ENCODE results near the gene BOLA2. TPM values are rescaled to one million over a fixed set of nuclear protein-coding genes. Genes with fewer than 3 reads are reported as not detected.

BOLA2 gene
- total RNA-seq, 1 donor from 2014 or later, result 2.1 TPM

Other genes with a start within 250 kb of the BOLA2 start
- 0.38 TPM for gene NPIPB11, start 47.6 kb downstream of the BOLA2 start, total RNA-seq
- 17.7 TPM for gene SLX1B, start 182 bp upstream of the BOLA2 start, total RNA-seq
- 3.4 TPM for gene SULT1A4, start 5.6 kb upstream of the BOLA2 start, total RNA-seq
- 15.0 TPM for gene NPIPB12, start 52.1 kb upstream of the BOLA2 start, total RNA-seq
- gene SPN, start 208.9 kb upstream of the BOLA2 start, total RNA-seq, result 1.3 TPM
- gene QPRT, start 224.8 kb upstream of the BOLA2 start, total RNA-seq, result 29.2 TPM